AG09309 (cell line): Measurements from ENCODE around the gene PPIP5K2.

Source experiments
- DNase-seq: peaks from one replicate; pipeline ENCODE4 v3.0.0-alpha.2; 2010; ENCODE audit warnings: low read depth
- H3K4me3 ChIP-seq: 2 replicates; pipeline ENCODE4 v1.5.1; 2011; ENCODE audit warnings: mild to moderate bottlenecking, low read depth, low read length, moderate library complexity; ENCODE audit not compliant: control insufficient read depth
- TF ChIP-seq, protein P1 (sequence below): IDR thresholded peaks from 2 replicates; pipeline ENCODE4 v1.5.1; 2011; ENCODE audit warnings: mild to moderate bottlenecking, low read depth, low read length, inconsistent platforms; ENCODE audit not compliant: insufficient read depth, control insufficient read depth; ENCODE audit errors: missing control alignments

The PPIP5K2 gene

DNA sequence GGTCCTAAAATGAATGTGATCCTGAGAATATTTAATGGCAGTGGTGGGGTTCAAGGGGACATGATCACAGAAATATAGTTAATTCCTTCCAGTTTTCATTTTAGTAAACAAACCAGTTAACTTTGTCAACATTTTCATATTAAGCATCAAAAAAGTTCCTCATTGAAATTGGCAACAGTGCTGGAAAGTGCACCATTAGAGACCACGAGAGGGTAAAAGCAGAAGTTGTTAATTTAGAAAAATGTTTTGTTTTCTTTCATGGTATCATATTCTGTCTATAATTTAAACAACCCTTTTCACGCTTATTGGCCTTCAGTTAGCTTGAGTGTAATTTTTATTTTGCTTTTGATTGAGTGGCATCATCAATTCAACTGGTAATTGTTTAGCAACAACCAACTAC lies 12.0 kb upstream of the PPIP5K2 start:
- DNase-seq: no peak
- H3K4me3 ChIP-seq: no peak overlapping the region
- TF ChIP-seq, protein P1, sequence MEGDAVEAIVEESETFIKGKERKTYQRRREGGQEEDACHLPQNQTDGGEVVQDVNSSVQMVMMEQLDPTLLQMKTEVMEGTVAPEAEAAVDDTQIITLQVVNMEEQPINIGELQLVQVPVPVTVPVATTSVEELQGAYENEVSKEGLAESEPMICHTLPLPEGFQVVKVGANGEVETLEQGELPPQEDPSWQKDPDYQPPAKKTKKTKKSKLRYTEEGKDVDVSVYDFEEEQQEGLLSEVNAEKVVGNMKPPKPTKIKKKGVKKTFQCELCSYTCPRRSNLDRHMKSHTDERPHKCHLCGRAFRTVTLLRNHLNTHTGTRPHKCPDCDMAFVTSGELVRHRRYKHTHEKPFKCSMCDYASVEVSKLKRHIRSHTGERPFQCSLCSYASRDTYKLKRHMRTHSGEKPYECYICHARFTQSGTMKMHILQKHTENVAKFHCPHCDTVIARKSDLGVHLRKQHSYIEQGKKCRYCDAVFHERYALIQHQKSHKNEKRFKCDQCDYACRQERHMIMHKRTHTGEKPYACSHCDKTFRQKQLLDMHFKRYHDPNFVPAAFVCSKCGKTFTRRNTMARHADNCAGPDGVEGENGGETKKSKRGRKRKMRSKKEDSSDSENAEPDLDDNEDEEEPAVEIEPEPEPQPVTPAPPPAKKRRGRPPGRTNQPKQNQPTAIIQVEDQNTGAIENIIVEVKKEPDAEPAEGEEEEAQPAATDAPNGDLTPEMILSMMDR: no peak

DNA sequence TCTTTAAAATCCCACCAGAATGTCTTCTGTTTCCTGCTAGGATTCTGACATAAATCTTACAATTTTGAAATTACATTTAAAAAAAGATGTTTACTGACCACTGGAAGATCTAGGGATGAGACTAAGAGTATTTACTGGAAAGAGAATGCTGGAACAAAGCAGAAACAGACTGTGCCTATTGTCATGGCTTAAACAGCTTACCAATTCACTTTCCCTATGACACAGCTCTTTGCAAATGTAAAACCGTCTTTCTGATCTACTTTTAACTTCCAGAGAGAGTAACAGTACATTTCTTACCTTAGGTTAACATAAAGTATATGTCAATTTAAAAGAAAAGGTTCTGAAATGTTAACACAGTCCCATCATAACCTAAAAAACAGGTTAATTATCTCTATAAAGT lies 10.8 kb upstream of the PPIP5K2 start:
- TF ChIP-seq, protein P1: no peak
- DNase-seq: no peak

DNA sequence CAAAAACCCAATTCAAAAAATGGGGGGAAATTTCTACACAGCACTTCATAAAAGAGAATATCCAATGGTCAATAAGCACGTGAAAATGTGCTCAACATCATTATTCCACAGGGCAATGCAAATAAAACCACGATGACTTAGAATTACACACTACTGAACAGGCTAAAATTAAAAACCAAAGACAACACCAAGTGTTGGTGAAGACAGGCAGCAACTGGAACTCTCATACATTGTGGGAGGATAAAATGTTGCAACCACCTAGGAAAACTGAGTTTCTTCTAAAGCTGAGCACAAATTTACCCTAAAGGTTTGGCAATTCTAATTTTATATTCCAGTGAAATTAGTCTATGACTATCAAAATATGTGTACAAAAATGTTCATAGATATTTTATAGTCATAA lies 9.7 kb upstream of the PPIP5K2 start:
- H3K4me3 ChIP-seq: no peak overlapping the region
- TF ChIP-seq, protein P1: no peak
- DNase-seq: no peak

More for the DNA sequence above, 10.8 kb upstream of the PPIP5K2 start:
- H3K4me3 ChIP-seq: no peak overlapping the region

DNA sequence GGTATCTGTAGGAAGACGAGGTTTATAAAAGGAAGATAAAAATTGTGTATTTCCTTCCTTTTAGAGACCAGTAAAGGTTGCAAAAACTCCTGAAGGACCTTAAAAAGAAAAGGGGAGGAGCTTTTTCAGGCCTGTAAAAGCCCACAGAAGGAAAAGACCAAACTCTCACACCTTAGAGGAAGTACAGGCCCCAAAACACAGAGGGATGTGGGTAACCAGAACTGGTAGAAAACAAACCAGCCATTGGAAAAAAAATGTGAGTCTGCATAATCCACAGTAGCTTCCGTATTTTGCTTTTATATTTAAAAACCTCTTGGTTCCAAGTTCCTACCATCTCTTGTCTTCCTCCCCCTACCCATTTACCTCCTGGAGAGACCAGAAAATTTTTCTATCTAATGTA lies 8.6 kb upstream of the PPIP5K2 start:
- H3K4me3 ChIP-seq: no peak overlapping the region
- DNase-seq: no peak
- TF ChIP-seq, protein P1: no peak

DNA sequence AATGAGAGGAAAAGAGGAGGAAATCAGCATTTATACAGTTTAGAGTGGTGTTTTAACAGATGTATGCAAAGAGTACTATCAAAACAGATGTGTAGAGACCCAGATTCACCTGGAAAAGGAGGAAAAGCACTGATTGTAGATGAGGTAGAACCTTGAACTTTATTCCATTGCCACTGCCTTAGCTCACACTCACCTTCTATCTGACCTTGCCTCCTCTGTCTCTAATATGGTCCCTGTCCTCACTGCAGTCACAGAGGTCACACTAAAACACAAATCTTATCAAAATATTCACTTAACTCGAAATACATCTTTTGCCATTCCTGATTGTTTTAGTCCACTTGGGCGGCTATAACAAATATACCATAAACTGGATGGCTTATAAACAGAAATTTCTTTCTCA lies 7.2 kb upstream of the PPIP5K2 start:
- no peak overlapping the region for H3K4me3 ChIP-seq
- no peak for DNase-seq
- TF ChIP-seq, protein P1: no peak

DNA sequence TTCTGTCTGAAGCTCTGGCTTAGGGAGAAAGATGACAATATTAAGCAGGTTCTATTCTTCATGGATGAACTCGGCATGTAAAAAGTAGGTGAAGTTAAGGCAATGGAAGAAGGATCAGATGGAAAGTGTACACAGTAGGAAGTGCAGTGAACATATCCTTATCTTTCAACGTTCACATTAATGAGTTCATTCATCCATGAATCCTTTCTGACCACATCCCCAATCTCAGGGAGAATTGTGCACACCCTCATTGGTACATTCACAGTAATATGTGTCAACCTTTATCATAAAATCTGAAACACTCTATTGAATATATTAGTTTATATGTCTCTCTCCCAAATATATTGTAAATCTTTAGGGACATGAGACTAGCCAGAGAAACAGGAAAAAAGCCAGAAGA lies 5.7 kb upstream of the PPIP5K2 start:
- TF ChIP-seq, protein P1: no peak
- no peak overlapping the region for H3K4me3 ChIP-seq
- no peak for DNase-seq

DNA sequence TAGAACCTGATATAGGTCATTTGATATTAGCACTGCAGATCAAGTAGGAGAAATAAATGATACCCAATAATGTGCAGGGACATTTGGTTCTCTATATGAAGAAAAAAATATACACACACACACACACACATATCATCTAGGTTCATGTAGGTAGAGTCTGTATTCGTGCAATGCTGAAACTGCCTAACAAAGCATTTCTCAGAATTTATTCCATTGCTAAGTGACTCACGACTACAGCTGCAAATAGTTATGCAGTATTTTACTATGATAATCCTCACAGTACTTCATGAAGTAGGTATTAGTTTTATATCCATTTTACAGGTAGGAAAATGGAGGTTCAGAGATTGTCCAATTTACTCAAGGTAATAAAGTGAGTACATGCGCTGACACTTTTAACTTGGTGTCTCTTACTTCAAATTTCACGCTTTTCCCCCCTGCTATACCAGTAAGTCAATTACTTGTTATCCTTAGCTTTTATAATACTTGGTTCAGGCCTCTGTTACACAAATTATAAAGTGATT lies 2.6 kb upstream of the PPIP5K2 start:
- no peak for DNase-seq
- TF ChIP-seq, protein P1: no peak
- no peak overlapping the region for H3K4me3 ChIP-seq
